Activated naive CD8-positive, alpha-beta T cell treated with anti-CD3 and anti-CD28 coated beads, Interleukin-2, amount 50 U/mL, for 24 hours (primary cell): ENCODE measurements around the gene GCLC.

Experiments
- ATAC-seq: fragments of 150-1000 bp; cut with Tn5 transposase; one replicate; pipeline ENCODE4 v1.10.0; 2021
- DNase-seq: peaks from one replicate; pipeline ENCODE4 v3.0.0; 2021
- H3K27ac Mint-ChIP-seq: one replicate; pipeline ENCODE4 v1.8.0; 2021; ENCODE audit warnings: mild to moderate bottlenecking, mixed read lengths
- H3K27me3 Mint-ChIP-seq: one replicate; pipeline ENCODE4 v1.8.0; 2021; ENCODE audit warnings: mixed read lengths
- H3K36me3 Mint-ChIP-seq: one replicate; pipeline ENCODE4 v1.8.0; 2021; ENCODE audit warnings: low read depth, mixed read lengths
- H3K4me1 Mint-ChIP-seq: one replicate; pipeline ENCODE4 v1.8.0; 2021; ENCODE audit warnings: mixed read lengths
- H3K4me3 Mint-ChIP-seq: one replicate; pipeline ENCODE4 v1.8.0; 2021; ENCODE audit warnings: mild to moderate bottlenecking, moderate library complexity, mixed read lengths
- H3K9me3 Mint-ChIP-seq: one replicate; pipeline ENCODE4 v1.8.0; 2021; ENCODE audit warnings: mixed read lengths

Gene GCLC

GRCh38 chr6:53479871-53480270, 65.0 kb downstream of the GCLC start:
- no peaks in the 10 kb centered on the region for H3K9me3 Mint-ChIP-seq
- no peak for ATAC-seq
- H3K27me3 Mint-ChIP-seq: peaks cover 2% of the 10 kb centered on the region
- no peak overlapping the region for H3K4me3 Mint-ChIP-seq
- H3K4me1 Mint-ChIP-seq: peaks cover 20% of the 10 kb centered on the region
- H3K27ac Mint-ChIP-seq: no peak overlapping the region
- DNase-seq: no peak
- H3K36me3 Mint-ChIP-seq: no peaks in the 10 kb centered on the region

GRCh38 chr6:53476964-53477363, 67.9 kb downstream of the GCLC start:
- Mint-ChIP-seq H3K9me3 (no peaks in the 10 kb centered on the region), H3K4me3 (no peak overlapping the region), H3K27ac (no peak overlapping the region), H3K4me1 (peaks cover 12% of the 10 kb centered on the region), H3K27me3 (peaks cover 2% of the 10 kb centered on the region), H3K36me3 (no peaks in the 10 kb centered on the region)
- ATAC-seq (no peak), DNase-seq (no peak)

GRCh38 chr6:53474010-53474409, 70.9 kb downstream of the GCLC start:
- no peaks in the 10 kb centered on the region for H3K9me3 Mint-ChIP-seq
- ATAC-seq (no peak), DNase-seq (no peak)
- no peaks in the 10 kb centered on the region for H3K36me3 Mint-ChIP-seq
- H3K27ac Mint-ChIP-seq: no peak overlapping the region
- no peaks in the 10 kb centered on the region for H3K4me1 Mint-ChIP-seq
- H3K4me3 Mint-ChIP-seq: no peak overlapping the region
- no peaks in the 10 kb centered on the region for H3K27me3 Mint-ChIP-seq

- H3K27me3 Mint-ChIP-seq: peaks cover 3% of the 10 kb centered on the region
- no peak overlapping the region for H3K4me3 Mint-ChIP-seq
- H3K4me1 Mint-ChIP-seq: peaks cover 7% of the 10 kb centered on the region
- no peak for ATAC-seq
- DNase-seq: no peak
- H3K27ac Mint-ChIP-seq: no peak overlapping the region
- H3K36me3 Mint-ChIP-seq: no peaks in the 10 kb centered on the region
- H3K9me3 Mint-ChIP-seq: no peaks in the 10 kb centered on the region
Measured at GRCh38 chr6:53469163-53469562, 75.7 kb downstream of the GCLC start.

GRCh38 chr6:53466257-53466656, 78.6 kb downstream of the GCLC start:
- no peak for ATAC-seq
- H3K4me1 Mint-ChIP-seq: peaks cover 12% of the 10 kb centered on the region
- H3K36me3 Mint-ChIP-seq: no peaks in the 10 kb centered on the region
- peaks cover 3% of the 10 kb centered on the region for H3K27me3 Mint-ChIP-seq
- H3K4me3 Mint-ChIP-seq: no peak overlapping the region
- H3K9me3 Mint-ChIP-seq: no peaks in the 10 kb centered on the region
- no peak for DNase-seq
- no peak overlapping the region for H3K27ac Mint-ChIP-seq

- Mint-ChIP-seq H3K27me3 (peaks cover 3% of the 10 kb centered on the region), H3K4me1 (peaks cover 14% of the 10 kb centered on the region), H3K9me3 (no peaks in the 10 kb centered on the region), H3K4me3 (no peak overlapping the region), H3K27ac (no peak overlapping the region), H3K36me3 (no peaks in the 10 kb centered on the region)
- ATAC-seq (no peak), DNase-seq (no peak)
Measured at GRCh38 chr6:53465732-53466131, 79.2 kb downstream of the GCLC start.

- no peak overlapping the region for H3K4me3 Mint-ChIP-seq
- ATAC-seq: no peak
- H3K9me3 Mint-ChIP-seq: no peaks in the 10 kb centered on the region
- peaks cover 16% of the 10 kb centered on the region for H3K4me1 Mint-ChIP-seq
- no peak overlapping the region for H3K27ac Mint-ChIP-seq
- peaks cover 3% of the 10 kb centered on the region for H3K27me3 Mint-ChIP-seq
- H3K36me3 Mint-ChIP-seq: no peaks in the 10 kb centered on the region
- DNase-seq: no peak
Measured at GRCh38 chr6:53464927-53465460, 79.9 kb downstream of the GCLC start.

GRCh38 chr6:53464483-53464882, 80.4 kb downstream of the GCLC start:
- Mint-ChIP-seq H3K9me3 (no peaks in the 10 kb centered on the region), H3K27ac (no peak overlapping the region), H3K4me3 (no peak overlapping the region), H3K36me3 (no peaks in the 10 kb centered on the region), H3K4me1 (peaks cover 16% of the 10 kb centered on the region), H3K27me3 (peaks cover 3% of the 10 kb centered on the region)
- ATAC-seq (no peak), DNase-seq (no peak)

GRCh38 chr6:53461696-53462095, 83.2 kb downstream of the GCLC start:
- no peaks in the 10 kb centered on the region for H3K9me3 Mint-ChIP-seq
- ATAC-seq (no peak), DNase-seq (no peak)
- peak overlapping the region; percentile 35 for H3K27ac Mint-ChIP-seq
- H3K36me3 Mint-ChIP-seq: no peaks in the 10 kb centered on the region
- H3K27me3 Mint-ChIP-seq: peaks cover 3% of the 10 kb centered on the region
- H3K4me1 Mint-ChIP-seq: peaks cover 20% of the 10 kb centered on the region
- H3K4me3 Mint-ChIP-seq: no peak overlapping the region

- no peak overlapping the region for H3K4me3 Mint-ChIP-seq
- ATAC-seq (no peak), DNase-seq (no peak)
- H3K9me3 Mint-ChIP-seq: no peaks in the 10 kb centered on the region
- peaks cover 3% of the 10 kb centered on the region for H3K27me3 Mint-ChIP-seq
- peaks cover 20% of the 10 kb centered on the region for H3K4me1 Mint-ChIP-seq
- H3K27ac Mint-ChIP-seq: peak overlapping the region; percentile 35
- no peaks in the 10 kb centered on the region for H3K36me3 Mint-ChIP-seq
Measured at GRCh38 chr6:53461041-53461656, 83.8 kb downstream of the GCLC start.

GRCh38 chr6:53458105-53458866, 86.6 kb downstream of the GCLC start:
- Mint-ChIP-seq H3K27ac (no peak overlapping the region), H3K36me3 (no peaks in the 10 kb centered on the region), H3K4me1 (peaks cover 14% of the 10 kb centered on the region), H3K4me3 (no peak overlapping the region), H3K27me3 (no peaks in the 10 kb centered on the region), H3K9me3 (peaks cover 6% of the 10 kb centered on the region)
- ATAC-seq (no peak), DNase-seq (no peak)

GRCh38 chr6:53456809-53457208, 88.1 kb downstream of the GCLC start:
- no peak for DNase-seq
- no peak for ATAC-seq
- Mint-ChIP-seq H3K36me3 (no peaks in the 10 kb centered on the region), H3K4me1 (peaks cover 12% of the 10 kb centered on the region), H3K27ac (no peak overlapping the region), H3K27me3 (no peaks in the 10 kb centered on the region), H3K9me3 (peaks cover 6% of the 10 kb centered on the region), H3K4me3 (no peak overlapping the region)

GRCh38 chr6:53455678-53456077, 89.2 kb downstream of the GCLC start:
- Mint-ChIP-seq H3K4me3 (no peak overlapping the region), H3K27me3 (no peaks in the 10 kb centered on the region), H3K36me3 (no peaks in the 10 kb centered on the region)

GRCh38 chr6:53451165-53451564, 93.7 kb downstream of the GCLC start:
- no peak for DNase-seq
- no peak for ATAC-seq
- Mint-ChIP-seq H3K4me3 (no peak overlapping the region), H3K36me3 (no peaks in the 10 kb centered on the region), H3K4me1 (no peaks in the 10 kb centered on the region), H3K27ac (no peak overlapping the region), H3K9me3 (peaks cover 6% of the 10 kb centered on the region), H3K27me3 (no peaks in the 10 kb centered on the region)

More at GRCh38 chr6:53455678-53456077, 89.2 kb downstream of the GCLC start:
- peaks cover 7% of the 10 kb centered on the region for H3K4me1 Mint-ChIP-seq
- no peak overlapping the region for H3K27ac Mint-ChIP-seq
- peaks cover 6% of the 10 kb centered on the region for H3K9me3 Mint-ChIP-seq
- DNase-seq: no peak
- no peak for ATAC-seq

GRCh38 chr6:53447865-53448264, 97.0 kb downstream of the GCLC start:
- Mint-ChIP-seq H3K9me3 (no peaks in the 10 kb centered on the region), H3K36me3 (no peaks in the 10 kb centered on the region), H3K27me3 (peaks cover 6% of the 10 kb centered on the region), H3K4me3 (no peak overlapping the region), H3K27ac (no peak overlapping the region), H3K4me1 (no peaks in the 10 kb centered on the region)
- DNase-seq (no peak), ATAC-seq (no peak)
